ENCODE data around the gene ILDR1.

The ILDR1 gene

GRCh38 chr3:122002611-122003010 lies 19.4 kb downstream of the ILDR1 start:
- TF ChIP-seq EZH2phosphoT487 (IDR thresholded peaks at IDR 0.05; ENCODE audit: low read depth) (no peak), CTCF (IDR thresholded peaks at IDR 0.05; ENCODE audit: low read depth, low read length) (no peak)
- Histone ChIP-seq H3K27me3 (ENCODE audit: low read depth, low read length) (no peaks in the 10 kb centered on the region), H3K4me2 (ENCODE audit: low read length) (peak overlapping the region; percentile 88), H3K9me3 (ENCODE audit: insufficient read depth, low read length) (no peaks in the 10 kb centered on the region), H3K4me3 (ENCODE audit: low read length) (peak overlapping the region; percentile 65), H3K79me2 (ENCODE audit: low read length) (no peaks in the 10 kb centered on the region), H4K20me1 (ENCODE audit: insufficient read depth, low read length) (no peaks in the 10 kb centered on the region), H3K4me1 (ENCODE audit: low read length) (peaks cover 82% of the 10 kb centered on the region), H3K36me3 (replicated peaks; ENCODE audit: low read depth, low read length) (no peaks in the 10 kb centered on the region), H2AFZ (ENCODE audit: low read depth, low read length) (no peak overlapping the region), H3K9ac (ENCODE audit: low read length) (0 out of 2 replicates have a peak overlapping the region, but pooled peaks have one; percentile 61), H3K27ac (ENCODE audit: low read length) (no peak overlapping the region)

- Histone ChIP-seq H2AFZ (ENCODE audit: low read depth, low read length) (no peak overlapping the region), H3K27me3 (ENCODE audit: low read depth, low read length) (no peaks in the 10 kb centered on the region), H3K36me3 (replicated peaks; ENCODE audit: low read depth, low read length) (no peaks in the 10 kb centered on the region), H3K9ac (ENCODE audit: low read length) (no peak overlapping the region), H3K9me3 (ENCODE audit: insufficient read depth, low read length) (no peaks in the 10 kb centered on the region), H3K4me1 (ENCODE audit: low read length) (peaks cover 89% of the 10 kb centered on the region), H4K20me1 (ENCODE audit: insufficient read depth, low read length) (no peaks in the 10 kb centered on the region), H3K79me2 (ENCODE audit: low read length) (no peaks in the 10 kb centered on the region), H3K4me3 (ENCODE audit: low read length) (no peak overlapping the region), H3K4me2 (ENCODE audit: low read length) (no peak overlapping the region), H3K27ac (ENCODE audit: low read length) (no peak overlapping the region)
- no peak for TF ChIP-seq EZH2phosphoT487 (IDR thresholded peaks at IDR 0.05; ENCODE audit: low read depth)
- TF ChIP-seq CTCF (IDR thresholded peaks at IDR 0.05; ENCODE audit: low read depth, low read length), result no peak
These were observed 20.2 kb downstream of the ILDR1 start for GRCh38 chr3:122001892-122002291.

- Histone ChIP-seq H4K20me1 (ENCODE audit: insufficient read depth, low read length) (no peaks in the 10 kb centered on the region), H3K27me3 (ENCODE audit: low read depth, low read length) (no peaks in the 10 kb centered on the region), H3K79me2 (ENCODE audit: low read length) (no peaks in the 10 kb centered on the region), H3K27ac (ENCODE audit: low read length) (no peak overlapping the region), H3K36me3 (replicated peaks; ENCODE audit: low read depth, low read length) (no peaks in the 10 kb centered on the region), H3K9ac (ENCODE audit: low read length) (no peak overlapping the region), H3K4me3 (ENCODE audit: low read length) (no peak overlapping the region), H3K4me1 (ENCODE audit: low read length) (peaks cover 95% of the 10 kb centered on the region), H2AFZ (ENCODE audit: low read depth, low read length) (no peak overlapping the region), H3K4me2 (ENCODE audit: low read length) (no peak overlapping the region), H3K9me3 (ENCODE audit: insufficient read depth, low read length) (no peaks in the 10 kb centered on the region)
- TF ChIP-seq CTCF (IDR thresholded peaks at IDR 0.05; ENCODE audit: low read depth, low read length), result no peak
- TF ChIP-seq EZH2phosphoT487 (IDR thresholded peaks at IDR 0.05; ENCODE audit: low read depth), result no peak
These were observed 21.0 kb downstream of the ILDR1 start for GRCh38 chr3:122000936-122001605.

- Histone ChIP-seq H2AFZ (ENCODE audit: low read depth, low read length) (no peak overlapping the region), H3K9ac (ENCODE audit: low read length) (no peak overlapping the region), H3K27ac (ENCODE audit: low read length) (no peak overlapping the region), H3K36me3 (replicated peaks; ENCODE audit: low read depth, low read length) (no peaks in the 10 kb centered on the region), H3K79me2 (ENCODE audit: low read length) (no peaks in the 10 kb centered on the region), H3K27me3 (ENCODE audit: low read depth, low read length) (no peaks in the 10 kb centered on the region), H3K4me1 (ENCODE audit: low read length) (peaks cover 95% of the 10 kb centered on the region), H3K4me2 (ENCODE audit: low read length) (no peak overlapping the region), H4K20me1 (ENCODE audit: insufficient read depth, low read length) (no peaks in the 10 kb centered on the region), H3K9me3 (ENCODE audit: insufficient read depth, low read length) (no peaks in the 10 kb centered on the region), H3K4me3 (ENCODE audit: low read length) (no peak overlapping the region)
- no peak for TF ChIP-seq EZH2phosphoT487 (IDR thresholded peaks at IDR 0.05; ENCODE audit: low read depth)
- TF ChIP-seq CTCF (IDR thresholded peaks at IDR 0.05; ENCODE audit: low read depth, low read length), result no peak
These were observed 22.1 kb downstream of the ILDR1 start for GRCh38 chr3:121999931-122000330.

Data from OCI-LY3 (cell line).